Ovary (tissue), 9 donors: ENCODE data around the gene PODNL1. TPM values are rescaled to one million over a fixed set of nuclear protein-coding genes. Genes with fewer than 3 reads are reported as not detected.

Experiments used
- DNase-seq, 5 donors: peaks; one replicate each; pipeline ENCODE4 v3.0.0-alpha.2; 2019 to 2020
- H3K27ac ChIP-seq, 2 donors: fragments of 200-600 bp; one replicate each; pipeline versions ENCODE4 v1.5.1 to v1.8.0; 2019 to 2022
- H3K27me3 ChIP-seq: fragments of 200-600 bp; one replicate; pipeline ENCODE4 v1.8.0; 2022
- H3K36me3 ChIP-seq: fragments of 200-600 bp; sonication (generic); one replicate; pipeline ENCODE4 v1.5.1; 2019
- H3K4me1 ChIP-seq: one replicate; pipeline ENCODE4 v1.8.1; 2013; ENCODE audit warnings: mild to moderate bottlenecking, moderate library complexity; ENCODE audit not compliant: insufficient read depth
- H3K4me3 ChIP-seq: fragments of 200-600 bp; sonication (generic); one replicate; pipeline ENCODE4 v1.5.1; 2017
- H3K9me3 ChIP-seq, 2 donors: fragments of 200-600 bp in 1 of 2; sonication (generic) in 1 of 2; one replicate each; pipeline versions ENCODE4 v1.5.1 to v1.8.1; 2013 to 2019; ENCODE audit warnings: mild to moderate bottlenecking in 1 of 2, moderate library complexity in 1 of 2
- CTCF ChIP-seq, 3 donors: fragments of 450-650 bp in 2 of 3; fragments of 200-600 bp in 1 of 3; IDR thresholded peaks; one replicate each; pipeline versions ENCODE4 v1.5.1 to v1.8.0; 2016 to 2022; ENCODE audit warnings: antibody characterized with exemption in 3 of 3, mild to moderate bottlenecking in 1 of 3
- EP300 ChIP-seq: sonication (generic); formaldehyde crosslinking; IDR thresholded peaks from one replicate; pipeline ENCODE4 v1.6.1; 2017; ENCODE audit warnings: antibody characterized with exemption
- POLR2A ChIP-seq: fragments of 450-650 bp; IDR thresholded peaks from one replicate; pipeline ENCODE4 v1.6.1; 2017; ENCODE audit warnings: antibody characterized with exemption, mild to moderate bottlenecking, moderate library complexity
- WGBS, 3 donors: extraction: QIAGEN DNeasy Blood & Tissue Kit in 1 of 3; methylation state at CpG; one replicate each; pipeline versions ENCODE4 v1.1.5 to v1.1.7; 2013 to 2017; 5-methylcytosine and 5-hydroxymethylcytosine counted together
- intact Hi-C, 4 donors: fragments of 100-400 bp; cut with DNase I; formaldehyde crosslinking; loops; one replicate each; pipeline versions ENCODE4 v1.11.0 to v1.15.1; 2022 to 2023
- polyA plus RNA-seq, 2 donors: library from polyadenylated mRNA; stranded (reverse); fragments of 200-250 nt in 1 of 2; fragments of 350-450 nt in 1 of 2; fragmentation: Illumina TruSeq in 1 of 2; extraction: RNeasy Lipid Tissue Mini Kit (QIAGEN cat#74804) in 1 of 2; gene quantifications; one replicate each; pipeline ENCODE4 v1.2.3, GENCODE V29; 2013 to 2014
- total RNA-seq, 7 donors: library from RNA; depleted of rRNA in 2 of 7; stranded (reverse); fragments of >200 nt in 2 of 7; fragmentation: NEBNext Ultra II Directional in 3 of 7; extraction: Animal tissue kit (Norgen Biotek cat#: 25700) in 3 of 7; gene quantifications; one replicate each; pipeline versions ENCODE4 v1.1.0 to v1.2.4, GENCODE V29; 2016 to 2023
- donor health status: DM: no; HTN: no; CAD: no; lungs with moderate emphysema.
- donor health status: DM: no; HTN: no; CAD: no.
- donor health status: Bipolar disorder and iron deficiency.
- donor health status: DM: yes; HTN: yes; CAD: no.
- donor health status: DM: no; HTN: no; CAD: no.
- donor health status: DM: yes; HTN: yes; CAD: no.

Gene PODNL1
- total and polyA plus RNA-seq, 9 donors, result 0.48 to 3.8 (median 1.4) TPM

DNA sequence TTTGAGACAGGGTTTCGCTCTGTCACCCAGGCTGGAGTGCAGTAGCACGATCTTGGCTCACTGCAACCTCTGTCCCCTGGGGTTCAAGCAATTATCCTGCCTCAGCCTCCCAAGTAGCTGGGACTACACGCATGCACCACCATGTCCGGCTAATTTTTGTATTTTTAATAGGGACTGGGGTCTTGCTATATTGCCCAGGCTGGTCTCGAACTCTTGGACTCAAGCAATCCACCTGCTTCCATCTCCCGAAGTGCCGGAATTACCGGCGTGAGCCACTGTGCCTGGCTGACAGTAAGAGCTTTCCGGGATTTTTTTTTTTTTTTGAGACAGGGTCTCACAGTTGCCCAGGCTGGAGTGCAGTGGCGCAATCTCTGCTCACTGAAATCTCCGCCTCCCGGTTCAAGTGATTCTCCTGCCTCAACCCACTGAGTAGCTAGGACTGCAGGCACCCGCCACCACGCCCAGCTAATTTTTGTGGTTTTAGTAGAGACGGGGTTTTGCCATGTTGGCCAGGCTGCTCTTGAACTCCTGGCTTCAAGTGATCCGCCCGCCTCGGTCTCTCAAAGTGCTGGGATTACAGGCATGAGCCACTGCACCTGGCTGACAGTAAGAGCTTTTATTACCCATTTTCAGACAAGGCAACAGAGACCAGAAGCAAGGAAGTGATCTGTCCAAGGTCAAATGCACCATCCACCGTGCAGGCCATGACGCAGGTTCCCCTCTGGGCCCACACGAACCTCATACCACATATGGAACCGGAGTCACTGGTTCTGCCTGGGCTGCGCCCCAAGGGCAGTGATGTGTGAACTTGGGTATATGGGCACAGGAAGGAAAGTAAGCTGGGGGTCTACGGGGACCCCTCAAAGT lies 46.9 kb upstream of the PODNL1 start:
- no peaks in the 10 kb centered on the region for H3K27me3 ChIP-seq
- intact Hi-C loops, result no loop called here
- TF ChIP-seq CTCF (IDR thresholded peaks at IDR 0.05), result no peak
- no peak for TF ChIP-seq POLR2A
- TF ChIP-seq EP300, result no peak
- H3K27ac ChIP-seq, result no peak overlapping the region
- no peak for DNase-seq
- H3K36me3 ChIP-seq, result no peaks in the 10 kb centered on the region
- H3K4me1 ChIP-seq, result no peaks in the 10 kb centered on the region
- 89 to 91% (median 90%) methylated on average over 25 of the region's 25 CpGs for WGBS, 3 donors
- H3K4me3 ChIP-seq, result no peak overlapping the region
- no peaks in the 10 kb centered on the region for H3K9me3 ChIP-seq

- Histone ChIP-seq H3K9me3 (no peaks in the 10 kb centered on the region), H3K4me3 (no peak overlapping the region), H3K36me3 (no peaks in the 10 kb centered on the region), H3K27me3 (no peaks in the 10 kb centered on the region), H3K27ac (no peak overlapping the region), H3K4me1 (peaks cover 4% of the 10 kb centered on the region)
- WGBS, 3 donors, result 75 to 81% (median 80%) methylated on average over 15 of the region's 15 CpGs
- TF ChIP-seq POLR2A (no peak), EP300 (no peak), CTCF (IDR thresholded peaks at IDR 0.05) (no peak)
- DNase-seq, result no peak
- intact Hi-C loops, result no loop called here
Measured at GRCh38 chr19:13984186-13984585, 46.0 kb upstream of the PODNL1 start.

GRCh38 chr19:13983213-13983889 lies 45.1 kb upstream of the PODNL1 start:
- Histone ChIP-seq H3K4me1 (peaks cover 5% of the 10 kb centered on the region), H3K27me3 (no peaks in the 10 kb centered on the region), H3K9me3 (no peaks in the 10 kb centered on the region), H3K36me3 (no peaks in the 10 kb centered on the region), H3K27ac (no peak overlapping the region), H3K4me3 (no peak overlapping the region)
- 87 to 90% (median 89%) methylated on average over 18 to 21 of the region's 21 CpGs for WGBS, 3 donors
- intact Hi-C loops, result no loop called here
- DNase-seq, result no peak
- no peak for TF ChIP-seq EP300
- no peak for TF ChIP-seq POLR2A

DNA sequence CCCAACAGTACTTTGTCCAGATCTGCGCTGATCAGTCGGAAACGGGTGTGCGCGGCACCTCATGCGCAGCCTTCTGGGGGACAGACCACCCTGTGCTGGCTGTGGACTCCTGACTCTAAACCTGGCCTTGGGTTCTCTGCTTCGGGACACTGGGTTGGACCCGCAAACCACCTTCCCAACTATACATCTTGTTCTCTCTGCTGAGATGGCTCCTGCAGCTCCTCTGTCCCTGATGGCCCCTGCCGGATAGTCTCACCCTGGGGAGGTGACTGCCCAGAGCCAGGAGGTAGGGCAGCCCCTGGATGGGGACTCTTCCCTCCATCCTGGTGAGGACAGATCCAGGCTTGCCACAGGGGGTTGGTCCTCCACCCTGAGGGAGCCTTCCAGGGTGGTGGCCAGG lies 44.6 kb upstream of the PODNL1 start:
- intact Hi-C loops, result no loop called here
- Histone ChIP-seq H3K4me1 (peaks cover 5% of the 10 kb centered on the region), H3K9me3 (no peaks in the 10 kb centered on the region), H3K4me3 (no peak overlapping the region), H3K36me3 (no peaks in the 10 kb centered on the region), H3K27ac (no peak overlapping the region), H3K27me3 (no peaks in the 10 kb centered on the region)
- WGBS, 3 donors, result 90 to 98% (median 97%) methylated on average over 8 to 9 of the region's 9 CpGs
- DNase-seq, result no peak
- TF ChIP-seq POLR2A (no peak), EP300 (no peak), CTCF (IDR thresholded peaks at IDR 0.05) (no peak)
